HG03175 (cell line): ENCODE results near the gene TENM4.

Experiments
- ATAC-seq: cut with Tn5 transposase; IDR thresholded peaks from one replicate; pipeline ENCODE4 v1.9.1; 2021; ENCODE audit warnings: mild to moderate bottlenecking, moderate library complexity; ENCODE audit not compliant: unreplicated experiment

Gene TENM4

GRCh38 chr11:78954261-78954660 is 486.6 kb downstream of the TENM4 start:
- ATAC-seq, result no peak

GRCh38 chr11:78952890-78953289 is 487.9 kb downstream of the TENM4 start:
- ATAC-seq, result no peak

GRCh38 chr11:78952175-78952574 is 488.7 kb downstream of the TENM4 start:
- ATAC-seq, result no peak

GRCh38 chr11:78949976-78950690 is 490.7 kb downstream of the TENM4 start:
- no peak for ATAC-seq

- no peak for ATAC-seq
Measured at GRCh38 chr11:78946945-78947902, 493.6 kb downstream of the TENM4 start.

GRCh38 chr11:78943841-78944240 is 497.0 kb downstream of the TENM4 start:
- no peak for ATAC-seq

- no peak for ATAC-seq
Measured at GRCh38 chr11:78943154-78943553, 497.7 kb downstream of the TENM4 start.

- ATAC-seq, result no peak
Measured at GRCh38 chr11:78941226-78941851, 499.5 kb downstream of the TENM4 start.

- ATAC-seq, result no peak
Measured at GRCh38 chr11:78940500-78941225, 500.2 kb downstream of the TENM4 start.

- no peak for ATAC-seq
Measured at GRCh38 chr11:78938971-78939370, 501.9 kb downstream of the TENM4 start.

- no peak for ATAC-seq
Measured at GRCh38 chr11:78938036-78938435, 502.8 kb downstream of the TENM4 start.

GRCh38 chr11:78935398-78936068 is 505.3 kb downstream of the TENM4 start:
- no peak for ATAC-seq

GRCh38 chr11:78933350-78933749 is 507.5 kb downstream of the TENM4 start:
- ATAC-seq, result no peak

GRCh38 chr11:78932757-78933156 is 508.1 kb downstream of the TENM4 start:
- no peak for ATAC-seq

- ATAC-seq, result no peak
Measured at GRCh38 chr11:78931891-78932290, 508.9 kb downstream of the TENM4 start.

GRCh38 chr11:78930810-78931523 is 509.9 kb downstream of the TENM4 start:
- no peak for ATAC-seq

- ATAC-seq, result no peak
Measured at GRCh38 chr11:78929906-78930220, 511.0 kb downstream of the TENM4 start.

GRCh38 chr11:78929207-78929905 is 511.5 kb downstream of the TENM4 start:
- ATAC-seq, result no peak

GRCh38 chr11:78927511-78927910 is 513.3 kb downstream of the TENM4 start:
- ATAC-seq, result no peak
